ENCODE data around the gene ITGB3. TPM values are rescaled to one million over a fixed set of nuclear protein-coding genes. Genes with fewer than 3 reads are reported as not detected.

The ITGB3 gene
- total RNA-seq, 1 experiment from 2014 or later: not detected

GRCh38 chr17:47213540-47213939 is 40.1 kb upstream of the ITGB3 start:
- ChIA-PET RAD21 (ENCODE audit: low non-redundant PET in 1 of 2, low total read pairs in 2 of 2, uncharacterized antibody in 2 of 2, unreplicated experiment in 2 of 2) (no interaction called here), POLR2A (no interaction called here), CTCF (no interaction called here)
- ATAC-seq (no peak), DNase-seq (ENCODE audit: low read depth, low spot score) (no peak)
- intact Hi-C loops (cut with micrococcal nuclease): no loop called here
- Histone ChIP-seq H3K27ac (ENCODE audit: low read depth, low read length) (no peak overlapping the region), H3K4me2 (ENCODE audit: low read length) (no peak overlapping the region), H3K27me3 (ENCODE audit: insufficient read depth, low read length) (no peaks in the 10 kb centered on the region), H3K4me3 (replicated peaks in 1 of 2; ENCODE audit: low read depth in 1 of 2, low read length in 2 of 2) (no peak overlapping the region), H4K20me1 (ENCODE audit: insufficient read depth) (no peaks in the 10 kb centered on the region), H3K9ac (ENCODE audit: low read length) (no peak overlapping the region), H2AFZ (ENCODE audit: low read depth, low read length, poor library complexity, severe bottlenecking) (no peak overlapping the region), H3K4me1 (ENCODE audit: control insufficient read depth in 1 of 2, insufficient read depth in 2 of 2, low read length in 2 of 2) (no peaks in the 10 kb centered on the region), H3K79me2 (ENCODE audit: insufficient read depth, low read length) (no peaks in the 10 kb centered on the region), H3K9me3 (ENCODE audit: control insufficient read depth in 1 of 2, insufficient read depth in 1 of 2, low read depth in 1 of 2, low read length in 2 of 2) (no peaks in the 10 kb centered on the region), H3K36me3 (ENCODE audit: control insufficient read depth in 1 of 2, insufficient read depth in 2 of 2, low read length in 2 of 2) (no peaks in the 10 kb centered on the region), H3K9me2 (ENCODE audit: insufficient read depth) (no peaks in the 10 kb centered on the region)
- TF ChIP-seq SIN3A (IDR thresholded peaks at IDR 0.05; ENCODE audit: low read depth) (no peak), YY1 (IDR thresholded peaks at IDR 0.05; ENCODE audit: extremely low read depth, insufficient replicate concordance, low read depth, low read length) (no peak), ZFX (IDR thresholded peaks at IDR 0.05) (no peak), REST (IDR thresholded peaks at IDR 0.05; ENCODE audit: low read depth) (no peak), POLR2A (IDR thresholded peaks at IDR 0.05; ENCODE audit: borderline replicate concordance, extremely low read depth, insufficient read depth, insufficient read length) (no peak), SRF (IDR thresholded peaks at IDR 0.05; ENCODE audit: low read depth) (no peak), CTCF (IDR thresholded peaks at IDR 0.05 in 2 of 3, conservative IDR thresholded peaks at IDR 0.05 in 1 of 3; ENCODE audit: borderline replicate concordance in 1 of 3, insufficient read depth in 1 of 3, low read depth in 2 of 3, low read length in 2 of 3) (no peak), FOSL1 (IDR thresholded peaks at IDR 0.05; ENCODE audit: low read depth) (no peak), CBX3 (IDR thresholded peaks at IDR 0.05; ENCODE audit: low read depth) (no peak), JUND (IDR thresholded peaks at IDR 0.05) (no peak), ELF1 (IDR thresholded peaks at IDR 0.05; ENCODE audit: borderline replicate concordance, low read depth) (no peak), CEBPB (IDR thresholded peaks at IDR 0.05; ENCODE audit: low read depth) (no peak), RAD21 (IDR thresholded peaks at IDR 0.05; ENCODE audit: low read depth) (no peak), SP1 (IDR thresholded peaks at IDR 0.05; ENCODE audit: low read depth) (no peak), EZH2 (IDR thresholded peaks at IDR 0.05) (no peak), EZH2phosphoT487 (IDR thresholded peaks at IDR 0.05; ENCODE audit: borderline replicate concordance) (no peak), ATF3 (IDR thresholded peaks at IDR 0.05) (no peak), EGR1 (IDR thresholded peaks at IDR 0.05; ENCODE audit: low read depth) (no peak)
- TF ChIP-seq, protein P1, sequence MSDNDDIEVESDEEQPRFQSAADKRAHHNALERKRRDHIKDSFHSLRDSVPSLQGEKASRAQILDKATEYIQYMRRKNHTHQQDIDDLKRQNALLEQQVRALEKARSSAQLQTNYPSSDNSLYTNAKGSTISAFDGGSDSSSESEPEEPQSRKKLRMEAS (IDR thresholded peaks at IDR 0.05): no peak
- TF ChIP-seq, protein P2, sequence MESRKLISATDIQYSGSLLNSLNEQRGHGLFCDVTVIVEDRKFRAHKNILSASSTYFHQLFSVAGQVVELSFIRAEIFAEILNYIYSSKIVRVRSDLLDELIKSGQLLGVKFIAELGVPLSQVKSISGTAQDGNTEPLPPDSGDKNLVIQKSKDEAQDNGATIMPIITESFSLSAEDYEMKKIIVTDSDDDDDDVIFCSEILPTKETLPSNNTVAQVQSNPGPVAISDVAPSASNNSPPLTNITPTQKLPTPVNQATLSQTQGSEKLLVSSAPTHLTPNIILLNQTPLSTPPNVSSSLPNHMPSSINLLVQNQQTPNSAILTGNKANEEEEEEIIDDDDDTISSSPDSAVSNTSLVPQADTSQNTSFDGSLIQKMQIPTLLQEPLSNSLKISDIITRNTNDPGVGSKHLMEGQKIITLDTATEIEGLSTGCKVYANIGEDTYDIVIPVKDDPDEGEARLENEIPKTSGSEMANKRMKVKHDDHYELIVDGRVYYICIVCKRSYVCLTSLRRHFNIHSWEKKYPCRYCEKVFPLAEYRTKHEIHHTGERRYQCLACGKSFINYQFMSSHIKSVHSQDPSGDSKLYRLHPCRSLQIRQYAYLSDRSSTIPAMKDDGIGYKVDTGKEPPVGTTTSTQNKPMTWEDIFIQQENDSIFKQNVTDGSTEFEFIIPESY (IDR thresholded peaks at IDR 0.05; ENCODE audit: extremely low read depth, insufficient replicate concordance, low read length): no peak
- BruUV-seq (replicated peaks): no TSS peak

Data from HCT116 (cell line).